NCI-H1105 treated with DMSO at 0.1 percent for 48 hours (cell line): Measurements from ENCODE around the gene CFAP300.

ENCODE experiments used
- DNase-seq: peaks from one replicate; lab custom pipeline; 2025; lab: John Stamatoyannopoulos, UW

CFAP300 gene

DNA sequence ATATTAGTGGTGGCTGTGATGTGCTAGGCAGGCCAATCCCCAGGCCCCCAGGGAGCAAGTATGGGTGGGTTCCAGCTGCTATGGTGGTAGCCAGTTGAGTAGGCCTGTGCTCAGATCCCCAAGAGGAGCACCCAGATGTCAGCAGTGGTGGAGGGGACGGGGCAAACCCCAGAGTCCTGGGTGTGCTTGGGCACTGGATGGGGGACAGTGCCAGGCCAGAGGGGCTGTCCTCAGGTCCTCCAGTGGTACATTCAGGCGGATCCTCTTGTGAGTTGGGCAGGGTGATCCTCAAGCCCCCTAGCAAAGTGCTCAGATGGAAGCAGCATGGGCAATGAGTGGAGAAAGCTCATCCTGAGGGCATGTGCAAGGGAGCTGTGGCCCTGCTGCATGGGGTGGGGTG is 26.0 kb downstream of the CFAP300 start:
- DNase-seq = no peak

- DNase-seq = no peak
Measured at GRCh38 chr11:102079625-102080024, 32.4 kb downstream of the CFAP300 start.

DNA sequence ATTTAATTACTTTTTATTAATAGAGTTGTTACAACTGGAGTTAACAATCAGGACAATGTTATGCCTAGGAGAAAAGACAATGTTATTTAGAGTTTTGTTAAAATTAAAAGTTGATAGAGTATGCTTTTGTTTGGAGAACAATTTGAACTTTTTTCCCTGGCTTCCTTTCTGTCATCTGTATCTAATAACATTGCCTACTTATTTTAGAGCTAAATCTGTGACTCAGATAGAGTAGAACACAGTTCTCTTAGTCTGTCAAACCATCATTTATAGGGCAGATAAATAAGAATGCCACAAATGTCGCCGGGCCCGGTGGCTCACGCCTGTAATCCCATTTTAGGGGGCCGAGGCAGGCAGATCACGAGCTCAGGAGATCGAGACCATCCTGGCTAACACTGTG is 34.1 kb downstream of the CFAP300 start:
- no peak for DNase-seq

- DNase-seq = no peak
Measured at GRCh38 chr11:102085864-102086551, 38.8 kb downstream of the CFAP300 start.

DNA sequence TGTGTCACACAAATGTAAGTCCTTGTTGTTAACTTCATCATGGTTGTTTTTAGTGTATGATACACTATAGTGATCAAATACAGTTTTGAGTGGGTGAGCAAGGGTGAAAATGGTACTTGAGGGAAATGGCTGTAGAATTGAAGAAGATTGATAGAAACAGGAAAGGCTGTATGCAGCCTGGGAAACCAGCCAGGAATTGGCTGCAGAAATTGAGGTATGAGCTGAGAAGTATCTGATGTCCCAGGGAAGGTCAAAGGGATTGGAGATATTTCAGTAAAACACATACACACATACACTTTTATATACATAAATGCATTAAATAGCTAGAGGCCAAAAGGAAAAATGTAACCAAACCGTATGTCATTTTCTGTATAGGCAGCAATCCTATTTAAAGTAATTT is 49.9 kb downstream of the CFAP300 start:
- DNase-seq = no peak

DNA sequence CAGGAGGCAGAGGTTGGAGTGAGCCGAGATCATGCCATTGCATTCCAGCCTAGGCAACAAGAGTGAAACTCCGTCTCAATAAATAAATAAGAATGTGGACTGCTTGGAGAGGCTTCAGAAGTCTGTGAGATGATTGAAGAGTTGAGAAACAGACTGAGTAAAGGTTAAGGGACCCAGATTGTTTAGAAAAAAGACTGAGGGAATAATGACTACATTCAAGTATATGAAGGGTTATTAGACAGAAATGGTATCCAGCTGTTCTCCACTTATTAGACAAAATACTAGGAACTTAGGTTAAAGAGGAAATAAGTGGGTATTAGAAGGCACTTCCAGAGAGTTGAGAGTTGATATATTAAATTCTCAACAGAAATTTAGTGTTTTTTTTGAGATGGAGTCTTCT is 52.5 kb downstream of the CFAP300 start:
- DNase-seq = no peak

DNA sequence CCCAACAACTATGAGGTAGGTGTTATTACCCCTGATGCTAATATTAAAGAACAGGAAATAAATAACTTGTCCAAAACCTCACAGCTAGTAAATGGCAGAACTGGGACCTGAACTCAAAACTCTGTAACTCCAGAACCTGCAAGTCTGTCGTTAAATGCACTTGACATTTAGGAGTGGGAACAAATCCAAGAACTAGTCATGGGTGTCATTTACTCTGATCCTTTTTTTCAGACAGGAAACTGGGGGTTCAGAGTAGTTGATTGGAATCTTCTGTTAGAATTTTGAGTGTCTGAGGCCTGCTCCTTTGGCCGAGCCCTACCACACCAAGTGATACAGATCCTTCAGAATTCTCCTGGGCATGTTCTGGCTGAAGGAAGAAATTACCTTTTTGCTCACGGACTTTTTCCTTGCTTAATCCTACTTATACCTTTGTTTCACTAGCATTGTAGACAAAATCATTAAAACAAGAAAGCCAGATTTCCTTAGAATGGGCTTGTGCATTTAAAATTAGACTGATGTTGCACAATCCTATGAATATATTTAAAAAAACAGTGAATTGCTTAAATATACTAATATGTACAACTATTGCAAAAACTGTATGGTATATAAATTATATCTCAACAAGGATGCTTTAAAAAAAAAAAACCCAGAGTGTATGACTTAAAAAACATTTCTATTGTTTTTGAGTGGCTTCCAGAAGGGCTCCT is 61.6 kb downstream of the CFAP300 start:
- DNase-seq = no peak

- no peak for DNase-seq
Measured at GRCh38 chr11:102109896-102110760, 62.9 kb downstream of the CFAP300 start, which contains the start of gene YAP1. TSS of gene YAP1 (plus strand) at chr11:102110447. CDS start at chr11:102110849, 402 bp downstream.

- DNase-seq = no peak
Measured at GRCh38 chr11:102110761-102111010, 63.4 kb downstream of the CFAP300 start.

DNA sequence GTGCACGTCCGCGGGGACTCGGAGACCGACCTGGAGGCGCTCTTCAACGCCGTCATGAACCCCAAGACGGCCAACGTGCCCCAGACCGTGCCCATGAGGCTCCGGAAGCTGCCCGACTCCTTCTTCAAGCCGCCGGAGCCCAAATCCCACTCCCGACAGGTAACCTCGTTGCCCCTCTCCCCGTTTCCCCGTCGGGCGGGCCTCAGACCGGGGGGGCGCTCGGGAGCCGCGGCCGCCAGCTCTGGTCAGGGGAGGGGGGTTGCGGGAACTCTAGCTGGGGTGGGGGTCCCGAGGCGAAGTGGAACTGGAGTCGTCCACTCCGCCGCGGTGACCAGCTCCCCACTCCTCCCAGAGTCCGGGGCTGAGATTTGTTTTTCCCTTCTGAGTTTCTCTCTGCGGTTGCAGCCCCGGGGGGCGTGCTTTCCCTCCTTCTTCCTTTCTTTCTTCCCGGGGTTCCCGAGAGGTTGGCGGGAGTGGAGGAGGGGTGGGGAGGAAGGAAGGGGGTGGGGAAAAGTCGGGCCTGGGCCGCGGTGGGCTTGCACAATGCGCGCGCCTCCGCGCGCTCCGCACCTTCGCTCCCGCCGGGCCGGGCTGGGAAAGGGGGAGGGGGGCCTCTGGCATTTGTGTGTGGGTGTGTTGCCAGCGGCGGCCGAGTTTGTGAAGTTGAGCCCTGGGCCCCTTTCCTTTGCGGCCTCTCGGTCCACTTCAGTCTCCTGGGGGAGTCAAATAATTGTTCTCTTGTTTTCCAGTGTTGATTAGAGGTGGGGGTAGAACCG is 64.0 kb downstream of the CFAP300 start:
- DNase-seq = no peak

- no peak for DNase-seq
Measured at GRCh38 chr11:102111787-102112508, 64.7 kb downstream of the CFAP300 start.

DNA sequence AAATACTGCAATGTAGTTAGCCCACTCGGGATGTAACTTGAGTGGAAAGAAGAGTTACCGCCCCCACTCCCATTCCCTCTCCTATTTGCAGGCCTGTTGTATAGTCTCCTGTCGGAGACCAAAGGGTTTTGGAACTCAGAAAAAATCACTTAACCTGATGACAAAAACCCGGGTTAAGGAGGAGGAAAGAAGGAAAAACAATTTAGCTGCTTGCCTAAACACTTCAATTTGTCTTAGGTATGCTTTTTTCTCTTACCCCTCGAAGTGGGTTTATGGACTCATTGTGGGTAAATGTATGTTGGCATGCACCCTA is 65.2 kb downstream of the CFAP300 start:
- DNase-seq = no peak

- DNase-seq = no peak
Measured at GRCh38 chr11:102114032-102114431, 66.8 kb downstream of the CFAP300 start.

GRCh38 chr11:102115557-102115956 is 68.3 kb downstream of the CFAP300 start:
- DNase-seq = no peak

DNA sequence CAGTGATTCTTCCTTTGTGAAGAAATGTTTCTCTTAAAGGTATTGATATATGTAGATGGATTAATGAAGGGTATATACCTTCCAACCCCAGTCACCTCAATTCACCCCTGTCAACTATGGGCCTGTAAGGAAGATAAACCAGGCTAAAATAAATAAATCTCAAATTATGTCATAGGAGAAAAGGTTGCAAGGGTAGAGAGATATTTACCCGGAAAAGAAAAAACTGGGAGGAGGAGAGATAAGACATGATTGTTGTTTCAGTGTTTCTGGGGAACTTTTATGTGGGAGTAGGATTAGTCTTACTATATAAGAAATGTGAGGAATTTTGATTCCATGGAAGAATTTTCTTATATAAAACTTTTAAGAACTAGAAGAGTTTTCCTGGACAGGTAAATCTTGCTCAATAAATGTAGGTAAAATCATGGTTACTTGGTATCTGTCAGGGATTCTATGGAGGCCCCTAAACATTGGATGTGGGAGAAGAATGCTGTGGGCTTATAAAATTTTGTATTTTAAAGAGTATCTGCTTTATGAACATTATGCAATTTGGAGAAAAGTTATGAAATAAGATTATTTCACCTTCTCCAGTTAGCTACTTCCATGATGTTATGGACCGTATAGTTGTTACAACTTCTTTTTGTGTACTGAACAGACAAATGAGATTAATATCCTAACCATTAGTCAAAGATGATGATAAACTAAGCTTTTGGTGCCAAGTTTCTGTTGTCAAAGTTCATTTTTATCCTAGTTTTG is 69.4 kb downstream of the CFAP300 start:
- DNase-seq = no peak

- DNase-seq = no peak
Measured at GRCh38 chr11:102117472-102118113, 70.4 kb downstream of the CFAP300 start.

DNA sequence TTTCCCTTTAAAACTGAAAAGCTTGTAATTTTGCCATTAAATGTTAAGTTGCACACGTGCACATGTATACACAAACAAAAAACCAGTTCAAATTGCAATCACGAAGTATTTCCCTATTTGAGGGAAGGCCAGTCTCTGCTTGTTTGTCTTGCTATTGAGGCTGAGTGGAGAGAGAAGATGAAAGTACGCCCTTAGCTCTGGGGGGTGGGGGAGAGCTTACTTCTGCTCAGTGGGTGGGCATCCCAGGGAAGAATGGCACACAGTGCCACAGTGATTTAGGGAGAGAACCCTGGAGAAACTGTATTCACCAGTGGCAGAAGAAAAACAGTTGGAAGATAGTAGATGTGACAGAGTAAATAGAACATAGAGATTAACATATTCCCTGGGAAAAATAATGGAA is 71.7 kb downstream of the CFAP300 start:
- DNase-seq = no peak

DNA sequence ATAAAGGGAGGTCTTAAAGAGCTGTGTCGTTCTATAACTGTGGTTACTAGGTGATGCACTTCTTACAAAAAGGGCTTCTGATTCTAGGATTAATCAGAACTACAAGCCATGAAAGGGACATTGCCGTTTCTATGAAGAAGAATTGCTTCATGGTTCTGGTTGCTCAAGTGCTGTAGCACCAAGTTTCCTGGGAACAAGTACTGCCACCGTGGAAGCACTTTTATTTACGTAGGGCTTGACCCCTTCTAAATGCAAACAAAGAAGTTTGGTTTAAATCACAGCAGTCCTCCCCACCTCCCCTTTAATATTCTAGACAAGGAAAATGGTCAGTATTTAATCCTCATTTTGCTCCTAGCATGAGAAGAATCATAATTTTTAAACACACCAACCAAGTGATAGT is 72.8 kb downstream of the CFAP300 start:
- no peak for DNase-seq

DNA sequence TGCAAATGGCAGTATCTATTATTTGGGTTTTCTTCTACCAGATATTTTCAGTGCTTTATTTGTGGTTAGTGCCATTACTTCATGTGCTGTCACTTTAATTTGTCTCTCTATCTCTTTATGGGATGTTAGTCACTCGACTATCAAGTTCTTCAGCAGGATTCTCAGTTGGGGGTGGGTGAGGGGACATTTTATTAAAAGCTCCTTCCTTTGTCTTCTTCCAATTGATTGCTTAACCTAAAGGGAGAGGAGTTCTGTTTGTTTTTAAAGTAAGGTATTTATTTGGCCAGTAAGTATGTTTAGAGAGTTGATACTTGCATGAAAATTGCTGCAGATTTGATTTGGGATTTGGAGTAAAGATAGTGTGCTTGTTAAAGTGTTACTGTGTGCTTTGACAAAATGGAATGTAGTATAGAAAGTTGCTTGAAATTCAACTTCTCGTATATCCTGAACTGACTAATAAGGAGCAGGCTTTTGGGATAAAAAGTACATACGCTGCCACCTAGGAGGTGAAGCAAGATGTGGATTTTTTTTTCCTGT is 73.3 kb downstream of the CFAP300 start:
- no peak for DNase-seq

DNA sequence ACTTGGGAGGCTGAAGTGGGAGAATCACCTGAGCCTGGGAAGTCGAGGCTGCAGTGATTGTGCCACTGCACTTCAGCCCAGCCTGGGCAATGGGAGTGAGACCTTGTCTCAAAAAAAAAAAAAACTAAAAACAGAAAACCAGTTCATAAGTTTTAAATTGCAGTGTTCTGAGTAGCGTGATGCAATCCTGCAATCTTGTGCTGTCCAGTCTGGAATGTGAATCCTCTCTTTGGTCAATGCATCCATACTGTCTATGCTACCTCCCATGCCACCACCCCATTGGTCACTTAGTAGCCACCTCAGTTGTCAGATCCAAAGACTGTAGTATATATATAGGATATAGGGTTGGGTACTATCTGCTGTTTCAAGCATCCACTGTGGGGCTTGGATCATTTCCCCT is 74.1 kb downstream of the CFAP300 start:
- DNase-seq = no peak
